ENCODE results near the gene FCN2. TPM values are rescaled to one million over a fixed set of nuclear protein-coding genes. Genes with fewer than 3 reads are reported as not detected.

Gene FCN2
- total and polyA plus RNA-seq, 4 donors = 23.6 to 186 (median 121) TPM

DNA sequence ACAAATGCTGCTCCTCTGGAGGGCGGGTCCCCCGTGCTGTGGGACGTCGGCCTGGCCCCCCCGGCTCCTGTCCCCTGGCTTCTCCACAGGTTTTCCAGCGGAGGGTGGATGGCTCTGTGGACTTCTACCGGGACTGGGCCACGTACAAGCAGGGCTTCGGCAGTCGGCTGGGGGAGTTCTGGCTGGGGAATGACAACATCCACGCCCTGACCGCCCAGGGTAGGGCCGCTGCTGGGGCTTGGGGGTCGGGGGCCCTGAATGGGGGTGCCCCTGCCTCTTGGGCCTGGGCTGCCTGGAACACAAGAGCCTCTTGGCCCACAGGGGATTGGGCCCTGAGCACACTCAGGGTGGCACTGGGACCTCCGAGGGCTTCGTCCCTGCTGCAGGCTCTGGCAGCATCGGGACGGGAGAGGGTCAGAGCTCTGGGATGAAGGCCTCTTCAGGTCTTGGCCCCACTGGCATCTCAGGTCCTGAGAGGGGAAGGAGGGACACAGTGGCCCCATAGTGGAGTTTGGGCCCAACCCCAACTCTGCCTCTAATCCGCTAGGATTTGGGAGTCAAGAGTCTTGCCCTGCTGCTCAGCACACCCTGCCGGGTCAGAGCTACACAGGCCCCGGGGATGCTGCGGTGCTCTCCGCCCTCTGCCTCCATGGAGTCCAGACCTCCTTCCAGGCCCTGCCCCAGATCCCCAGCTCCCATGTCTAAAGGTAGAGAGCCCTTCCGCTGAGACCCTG lies 5.2 kb downstream of the FCN2 start:
- Histone ChIP-seq H3K27me3 (ENCODE audit: control insufficient read depth in 4 of 4, insufficient read depth in 4 of 4, low read length in 3 of 4) (no peaks in the 10 kb centered on the region), H3K9me3 (ENCODE audit: control insufficient read depth in 4 of 4, low read length in 3 of 4) (no peaks in the 10 kb centered on the region), H3K4me3 (ENCODE audit: low read depth in 1 of 3, low read length in 3 of 3) (no peak overlapping the region), H3K9ac (ENCODE audit: low read depth in 1 of 2, low read length in 2 of 2) (no peak overlapping the region), H3K36me3 (ENCODE audit: control insufficient read depth in 4 of 4, insufficient read depth in 3 of 4, low read depth in 1 of 4, low read length in 3 of 4) (no peaks in the 10 kb centered on the region), H3K4me1 (ENCODE audit: control insufficient read depth in 4 of 4, insufficient read depth in 4 of 4, low read length in 3 of 4) (no peaks in the 10 kb centered on the region), H3K27ac (ENCODE audit: low read depth in 1 of 2, low read length in 2 of 2) (no peak overlapping the region)
- WGBS = 85% methylated on average over 24 of the region's 24 CpGs
- peak; percentile 30 for DNase-seq (ENCODE audit: low spot score)
- TF ChIP-seq SP1 (IDR thresholded peaks at IDR 0.05) (no peak), RXRA (IDR thresholded peaks at IDR 0.05) (no peak), REST (IDR thresholded peaks at IDR 0.05) (no peak), FOXA2 (IDR thresholded peaks at IDR 0.05) (no peak), EGR1 (IDR thresholded peaks at IDR 0.05; ENCODE audit: low read depth in 2 of 2) (no peak), TAF1 (conservative IDR thresholded peaks at IDR 0.05) (no peak), HNF4A (conservative IDR thresholded peaks at IDR 0.05) (no peak)
- TF ChIP-seq, protein P1, sequence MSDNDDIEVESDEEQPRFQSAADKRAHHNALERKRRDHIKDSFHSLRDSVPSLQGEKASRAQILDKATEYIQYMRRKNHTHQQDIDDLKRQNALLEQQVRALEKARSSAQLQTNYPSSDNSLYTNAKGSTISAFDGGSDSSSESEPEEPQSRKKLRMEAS (IDR thresholded peaks at IDR 0.05) = no peak
- TF ChIP-seq, protein P2, sequence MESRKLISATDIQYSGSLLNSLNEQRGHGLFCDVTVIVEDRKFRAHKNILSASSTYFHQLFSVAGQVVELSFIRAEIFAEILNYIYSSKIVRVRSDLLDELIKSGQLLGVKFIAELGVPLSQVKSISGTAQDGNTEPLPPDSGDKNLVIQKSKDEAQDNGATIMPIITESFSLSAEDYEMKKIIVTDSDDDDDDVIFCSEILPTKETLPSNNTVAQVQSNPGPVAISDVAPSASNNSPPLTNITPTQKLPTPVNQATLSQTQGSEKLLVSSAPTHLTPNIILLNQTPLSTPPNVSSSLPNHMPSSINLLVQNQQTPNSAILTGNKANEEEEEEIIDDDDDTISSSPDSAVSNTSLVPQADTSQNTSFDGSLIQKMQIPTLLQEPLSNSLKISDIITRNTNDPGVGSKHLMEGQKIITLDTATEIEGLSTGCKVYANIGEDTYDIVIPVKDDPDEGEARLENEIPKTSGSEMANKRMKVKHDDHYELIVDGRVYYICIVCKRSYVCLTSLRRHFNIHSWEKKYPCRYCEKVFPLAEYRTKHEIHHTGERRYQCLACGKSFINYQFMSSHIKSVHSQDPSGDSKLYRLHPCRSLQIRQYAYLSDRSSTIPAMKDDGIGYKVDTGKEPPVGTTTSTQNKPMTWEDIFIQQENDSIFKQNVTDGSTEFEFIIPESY (IDR thresholded peaks at IDR 0.05) = no peak

- WGBS = 87% methylated on average over 11 of the region's 11 CpGs
- TF ChIP-seq SP1 (IDR thresholded peaks at IDR 0.05) (no peak), FOXA1 (IDR thresholded peaks at IDR 0.05) (no peak), RXRA (IDR thresholded peaks at IDR 0.05) (no peak), JUND (IDR thresholded peaks at IDR 0.05) (no peak), NR2F2 (IDR thresholded peaks at IDR 0.05) (no peak), HNF4G (IDR thresholded peaks at IDR 0.05) (no peak), HNF4A (conservative IDR thresholded peaks at IDR 0.05) (no peak), YY1 (IDR thresholded peaks at IDR 0.05) (no peak), GABPA (IDR thresholded peaks at IDR 0.05 in 1 of 2, conservative IDR thresholded peaks at IDR 0.05 in 1 of 2) (no peak)
- TF ChIP-seq, protein P3, sequence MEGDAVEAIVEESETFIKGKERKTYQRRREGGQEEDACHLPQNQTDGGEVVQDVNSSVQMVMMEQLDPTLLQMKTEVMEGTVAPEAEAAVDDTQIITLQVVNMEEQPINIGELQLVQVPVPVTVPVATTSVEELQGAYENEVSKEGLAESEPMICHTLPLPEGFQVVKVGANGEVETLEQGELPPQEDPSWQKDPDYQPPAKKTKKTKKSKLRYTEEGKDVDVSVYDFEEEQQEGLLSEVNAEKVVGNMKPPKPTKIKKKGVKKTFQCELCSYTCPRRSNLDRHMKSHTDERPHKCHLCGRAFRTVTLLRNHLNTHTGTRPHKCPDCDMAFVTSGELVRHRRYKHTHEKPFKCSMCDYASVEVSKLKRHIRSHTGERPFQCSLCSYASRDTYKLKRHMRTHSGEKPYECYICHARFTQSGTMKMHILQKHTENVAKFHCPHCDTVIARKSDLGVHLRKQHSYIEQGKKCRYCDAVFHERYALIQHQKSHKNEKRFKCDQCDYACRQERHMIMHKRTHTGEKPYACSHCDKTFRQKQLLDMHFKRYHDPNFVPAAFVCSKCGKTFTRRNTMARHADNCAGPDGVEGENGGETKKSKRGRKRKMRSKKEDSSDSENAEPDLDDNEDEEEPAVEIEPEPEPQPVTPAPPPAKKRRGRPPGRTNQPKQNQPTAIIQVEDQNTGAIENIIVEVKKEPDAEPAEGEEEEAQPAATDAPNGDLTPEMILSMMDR (IDR thresholded peaks at IDR 0.05; ENCODE audit: low read depth, low read length, missing input control) = no peak
- TF ChIP-seq, protein P1 (IDR thresholded peaks at IDR 0.05) = no peak
- TF ChIP-seq, protein P2 (IDR thresholded peaks at IDR 0.05) = no peak
- Histone ChIP-seq H3K27me3 (ENCODE audit: control insufficient read depth in 4 of 4, insufficient read depth in 4 of 4, low read length in 3 of 4) (no peaks in the 10 kb centered on the region), H3K9ac (ENCODE audit: low read depth in 1 of 2, low read length in 2 of 2) (no peak overlapping the region), H3K36me3 (ENCODE audit: control insufficient read depth in 4 of 4, insufficient read depth in 3 of 4, low read depth in 1 of 4, low read length in 3 of 4) (no peaks in the 10 kb centered on the region), H3K4me3 (ENCODE audit: low read depth in 1 of 3, low read length in 3 of 3) (no peak overlapping the region), H3K9me3 (ENCODE audit: control insufficient read depth in 4 of 4, low read length in 3 of 4) (no peaks in the 10 kb centered on the region), H3K4me1 (ENCODE audit: control insufficient read depth in 4 of 4, insufficient read depth in 4 of 4, low read length in 3 of 4) (no peaks in the 10 kb centered on the region), H3K27ac (ENCODE audit: low read depth in 1 of 2, low read length in 2 of 2) (no peak overlapping the region)
- no peak for DNase-seq (ENCODE audit: low spot score)
Observed at GRCh38 chr9:134886413-134886913, 5.9 kb downstream of the FCN2 start.

Data from liver (tissue), 9 donors.